ENCODE data around the gene GALNS.

The GALNS gene

GRCh38 chr16:88874938-88875599, 18.3 kb upstream of the GALNS start:
- DNase-seq = no peak

DNA sequence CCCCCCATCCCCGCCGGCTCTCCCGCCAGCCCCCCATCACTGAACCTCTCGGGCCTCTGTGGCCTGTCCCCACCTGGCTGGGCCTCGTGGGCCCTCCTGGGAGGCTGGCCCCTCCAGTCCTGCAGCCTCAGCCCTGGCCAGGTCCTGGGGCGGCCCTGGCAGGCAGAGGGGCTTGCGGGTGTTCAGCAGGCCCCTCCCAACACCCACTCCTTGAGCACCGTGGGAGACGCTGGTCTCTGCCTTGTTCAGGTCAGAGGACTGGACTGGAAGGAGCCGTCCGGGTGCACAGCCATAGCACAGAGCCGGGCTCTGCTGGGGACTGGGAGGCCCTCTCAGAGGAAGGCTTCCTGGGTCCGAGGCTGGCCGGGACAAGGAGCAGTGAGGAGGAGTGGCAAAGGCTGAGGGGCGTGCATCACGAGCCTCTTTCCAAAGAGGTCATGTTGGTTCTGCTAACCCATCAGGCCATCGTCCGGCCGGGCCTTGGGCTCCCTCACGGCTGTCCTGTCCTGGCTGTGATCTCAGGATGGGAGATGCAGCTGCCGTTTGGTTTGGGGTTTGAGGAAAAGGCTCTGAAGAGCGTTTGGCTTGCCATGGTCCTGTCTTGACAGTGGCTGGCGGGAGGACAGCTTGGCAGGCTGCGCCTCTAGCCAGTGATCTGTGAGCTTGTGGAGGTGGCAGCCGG, 16.0 kb upstream of the GALNS start:
- DNase-seq = no peak

GRCh38 chr16:88871730-88872416, 15.1 kb upstream of the GALNS start:
- no peak for DNase-seq

DNA sequence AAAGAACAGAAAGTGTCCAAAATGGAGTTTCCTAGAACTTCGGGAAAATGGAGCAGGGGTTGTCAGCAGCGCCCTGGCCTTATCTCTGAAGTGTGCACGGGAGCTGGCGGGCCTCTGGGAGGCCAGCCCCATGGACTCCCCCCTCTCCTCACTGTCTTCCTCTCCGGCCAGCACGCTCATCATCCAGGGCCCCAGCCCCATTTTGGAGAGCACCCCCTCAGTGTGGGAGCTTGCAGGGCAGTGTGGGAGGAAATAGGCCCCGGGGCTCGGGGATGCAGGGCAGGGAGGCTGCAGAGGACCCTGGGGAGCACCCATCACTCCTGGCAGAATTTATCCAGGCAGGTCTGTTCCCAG, 14.6 kb upstream of the GALNS start:
- no peak for DNase-seq

DNA sequence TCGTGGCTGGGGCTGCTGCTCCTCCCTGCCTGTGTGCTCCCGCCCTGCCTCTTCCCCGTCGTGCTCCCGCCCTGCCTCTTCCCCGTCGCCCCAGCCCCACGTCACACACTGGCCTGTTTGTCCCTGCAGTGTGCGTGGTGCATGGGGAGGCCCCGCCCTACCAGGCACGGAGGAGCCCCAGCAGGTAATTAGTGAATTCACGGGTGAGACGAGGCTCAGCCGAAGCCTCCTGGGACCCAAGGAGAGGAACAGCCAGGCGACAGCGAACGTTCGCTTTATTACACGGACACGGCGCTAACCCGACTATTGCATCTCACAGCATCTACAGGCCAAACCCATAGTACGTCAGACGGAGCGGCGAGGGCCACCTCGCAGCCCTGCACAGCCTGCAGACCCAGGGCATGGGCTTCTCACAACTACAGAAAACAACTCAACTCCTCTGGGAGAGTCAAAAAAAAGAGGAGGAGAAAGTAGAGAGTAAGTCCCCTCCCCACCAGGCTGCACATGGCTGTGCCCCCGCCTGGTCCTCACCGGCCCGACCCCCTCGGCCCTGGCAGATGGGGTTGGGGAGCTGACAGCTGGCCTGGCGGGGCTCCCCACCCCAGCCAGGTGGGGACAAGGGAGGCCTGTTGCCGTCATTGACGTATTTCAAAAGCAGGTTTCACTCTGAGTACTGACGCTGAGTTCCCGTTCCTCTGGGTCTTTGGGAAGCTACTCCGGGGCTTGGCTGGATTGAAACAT, 14.0 kb upstream of the GALNS start:
- no peak for DNase-seq

DNA sequence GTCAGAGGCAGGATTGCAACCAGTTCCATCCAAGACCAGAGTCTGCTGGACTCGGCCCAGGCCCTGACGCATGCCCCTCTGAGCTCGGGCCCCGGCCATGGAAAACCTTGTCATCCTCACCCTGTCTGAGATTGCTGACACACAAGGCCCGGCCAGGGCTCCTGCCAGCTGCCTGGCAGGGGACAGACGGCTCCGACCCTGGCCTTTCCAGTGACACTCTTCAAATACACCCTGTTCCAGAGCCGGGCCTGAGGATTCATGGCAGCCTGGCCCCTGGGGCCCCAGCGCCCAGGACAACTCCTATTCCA, 12.9 kb upstream of the GALNS start:
- no peak for DNase-seq

GRCh38 chr16:88868974-88869672, 12.4 kb upstream of the GALNS start:
- no peak for DNase-seq

GRCh38 chr16:88867581-88868246, 11.0 kb upstream of the GALNS start:
- DNase-seq = no peak

DNA sequence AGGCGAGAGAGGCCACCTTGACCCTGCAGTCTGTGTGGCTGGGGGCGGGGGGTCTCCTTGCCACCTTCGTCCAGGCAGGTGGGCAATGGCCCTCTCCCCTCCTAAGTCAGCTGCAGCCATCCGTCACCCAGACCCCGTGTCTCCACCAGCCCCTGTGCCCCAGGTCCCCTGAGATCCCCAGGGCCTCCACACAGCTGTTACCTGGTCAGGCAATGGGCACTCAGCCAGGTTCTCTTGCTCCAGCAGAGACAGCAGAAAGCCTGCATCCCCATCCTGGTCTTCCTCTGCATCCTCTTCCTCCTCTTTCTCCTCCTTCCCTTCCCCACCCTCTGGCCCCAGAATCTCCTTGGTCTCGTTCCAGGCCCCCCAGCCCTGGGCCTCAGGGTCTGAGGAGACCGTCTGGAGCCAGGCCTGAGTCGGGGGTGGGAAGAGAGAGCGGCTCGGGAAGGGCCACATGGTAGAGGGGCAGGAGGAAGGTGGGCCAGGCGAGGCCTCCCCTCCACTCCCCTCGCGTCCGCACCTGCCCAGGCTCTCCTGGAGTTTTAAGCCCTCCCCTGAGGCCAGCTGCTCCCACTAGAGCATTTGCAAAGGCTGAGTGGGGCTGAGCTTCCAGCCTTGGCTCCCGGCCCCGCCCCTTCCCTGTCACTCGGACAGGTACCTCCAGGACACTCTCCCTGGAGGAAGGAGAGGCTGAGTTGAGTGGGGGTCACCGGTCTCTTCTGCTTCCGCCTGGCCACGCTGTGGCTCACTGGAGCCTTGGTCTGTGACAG, 9.6 kb upstream of the GALNS start, which contains the start of gene PABPN1L:
Gene PABPN1L, minus strand, starts transcription at position 510 of the 770 bp plus-strand sequence. Its CDS starts 54 bp downstream, at position 456.
- no peak for DNase-seq

- DNase-seq = no peak
Observed at GRCh38 chr16:88865742-88866141, 9.0 kb upstream of the GALNS start.

DNA sequence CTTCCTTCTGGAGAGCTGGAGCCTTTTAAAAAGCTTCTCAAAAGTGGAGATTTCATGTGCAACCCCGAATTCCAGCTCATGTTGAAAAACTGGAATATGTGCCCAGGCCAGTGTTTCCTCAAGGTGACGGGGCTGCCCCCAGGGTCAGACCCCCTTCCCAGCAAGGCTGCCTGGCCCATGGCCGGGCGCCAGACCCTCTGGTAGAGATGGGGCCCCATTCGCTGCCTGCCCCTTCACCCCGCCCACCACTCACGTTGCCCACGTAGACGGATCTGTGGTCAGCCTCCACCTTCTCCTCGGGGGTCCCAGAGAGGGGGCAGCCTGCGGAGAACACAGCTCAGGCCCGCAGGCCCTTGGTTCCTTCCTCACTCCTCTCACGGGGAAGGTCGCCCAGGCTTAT, 8.6 kb upstream of the GALNS start:
- DNase-seq = no peak

DNA sequence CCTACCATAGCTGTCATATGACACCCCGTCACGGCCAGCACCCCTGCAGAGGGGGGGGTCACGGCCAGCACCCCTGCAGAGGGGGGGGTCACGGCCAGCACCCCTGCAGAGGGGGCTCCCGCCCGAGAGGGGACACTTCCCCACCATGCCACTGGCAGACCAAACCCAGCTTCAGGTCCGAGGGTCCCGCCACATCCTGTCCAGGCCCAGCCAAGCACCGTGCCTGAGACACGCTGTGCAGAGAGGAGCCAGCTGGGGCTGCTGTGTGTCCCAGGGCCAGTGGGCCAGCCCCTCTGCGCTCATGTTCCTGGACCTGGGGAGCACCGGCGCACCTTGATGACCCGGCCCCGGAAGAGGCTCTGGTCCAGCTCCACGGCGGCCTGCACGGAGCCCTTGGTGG, 7.8 kb upstream of the GALNS start:
- DNase-seq = no peak

DNA sequence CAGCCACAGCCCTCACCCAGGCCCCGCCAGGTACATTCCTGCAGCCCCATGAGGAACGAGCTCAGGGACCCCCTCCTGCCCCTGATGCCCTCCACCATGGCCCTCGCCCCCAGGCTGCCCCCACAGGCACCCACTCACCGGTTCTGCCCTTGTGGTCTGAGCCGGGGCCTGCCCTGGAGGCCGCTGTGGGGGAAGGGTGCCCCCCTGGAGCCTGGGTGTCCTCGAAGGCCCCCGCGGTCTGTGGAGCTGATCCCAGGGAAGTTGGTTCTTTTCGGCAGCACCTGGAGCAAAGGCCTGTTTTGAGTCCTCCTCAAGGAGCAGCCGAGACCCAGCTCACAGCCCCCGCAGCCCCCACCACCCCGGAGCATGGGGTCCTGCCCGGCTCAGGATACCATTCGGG, 7.4 kb upstream of the GALNS start:
- DNase-seq = no peak

- DNase-seq = no peak
Observed at GRCh38 chr16:88863426-88863825, 6.7 kb upstream of the GALNS start.

DNA sequence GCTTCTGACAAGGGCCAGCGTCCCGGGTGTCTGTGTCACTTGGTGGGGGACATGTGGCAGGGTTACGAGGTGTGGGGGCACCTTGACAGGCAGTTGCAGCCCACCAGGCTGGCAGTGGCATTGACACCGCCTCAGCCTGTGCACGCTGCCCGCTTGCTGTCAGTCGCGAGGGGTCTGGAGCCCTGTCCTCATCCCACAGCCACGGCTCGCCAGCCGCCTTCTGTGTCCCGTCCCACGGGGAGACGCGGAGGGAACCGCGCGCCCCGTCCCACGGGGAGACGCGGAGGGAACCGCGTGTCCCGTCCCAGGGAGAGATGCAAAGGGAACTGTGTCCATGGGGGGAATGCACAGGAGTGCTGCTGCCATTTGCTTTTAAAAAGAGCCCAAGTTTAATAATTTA, 6.2 kb upstream of the GALNS start:
- no peak for DNase-seq

DNA sequence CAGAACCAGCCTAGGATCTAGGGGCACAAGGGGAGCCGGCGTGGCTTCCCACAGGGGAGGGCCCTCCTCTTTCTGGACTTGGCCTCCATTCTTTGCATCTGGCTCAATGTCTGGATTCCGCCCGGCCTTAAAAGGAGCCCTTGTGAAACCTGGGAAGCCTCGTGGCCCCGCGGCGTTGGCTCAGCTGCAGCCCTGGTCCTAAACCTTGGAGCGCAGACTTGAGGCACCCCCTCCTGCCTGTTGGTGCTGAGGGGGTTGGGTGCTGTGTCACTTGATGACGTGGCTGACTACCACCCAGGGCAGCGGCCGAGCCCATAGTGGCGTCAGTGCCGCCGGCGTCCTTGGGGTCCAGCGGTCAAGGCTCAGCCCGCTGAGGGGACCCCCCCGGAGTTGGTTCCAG, 4.6 kb upstream of the GALNS start:
- no peak for DNase-seq

DNA sequence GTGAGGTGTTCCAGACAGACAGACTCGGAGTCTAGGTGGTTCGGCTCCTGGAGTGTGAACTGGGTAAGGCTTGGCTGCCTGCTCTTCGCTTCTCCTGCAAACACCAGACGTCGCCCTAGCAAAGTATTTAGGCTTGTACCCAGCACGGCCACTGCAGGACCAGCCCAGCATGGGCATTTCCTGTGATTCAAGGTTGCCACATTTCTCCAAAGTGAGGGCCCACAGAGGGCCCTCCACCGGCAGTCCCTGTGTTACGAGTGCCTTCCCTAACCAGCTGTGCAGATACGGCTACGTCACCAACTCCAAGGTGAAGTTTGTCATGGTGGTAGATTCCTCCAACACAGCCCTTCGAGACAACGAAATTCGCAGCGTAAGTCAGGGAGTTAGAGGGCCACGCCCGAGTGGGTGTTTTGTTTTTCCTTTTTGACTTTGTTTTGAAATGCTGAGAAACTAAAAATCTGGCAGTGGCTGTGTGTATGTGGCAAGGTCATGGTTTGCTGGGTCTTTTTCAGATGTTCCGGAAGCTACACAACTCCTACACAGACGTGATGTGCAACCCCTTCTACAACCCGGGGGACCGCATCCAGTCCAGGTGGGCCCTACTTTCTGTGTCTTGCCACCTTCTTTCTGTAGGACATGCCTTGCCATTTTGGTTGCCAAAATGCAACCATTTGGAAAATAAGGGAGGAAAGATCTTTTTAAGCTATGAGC, 2.8 kb upstream of the GALNS start:
- no peak for DNase-seq

GRCh38 chr16:88857728-88858339, 1.1 kb upstream of the GALNS start:
- peak; percentile 70 for DNase-seq

GRCh38 chr16:88856122-88856827, 472 bp downstream of the GALNS start:
- no peak for DNase-seq

DNA sequence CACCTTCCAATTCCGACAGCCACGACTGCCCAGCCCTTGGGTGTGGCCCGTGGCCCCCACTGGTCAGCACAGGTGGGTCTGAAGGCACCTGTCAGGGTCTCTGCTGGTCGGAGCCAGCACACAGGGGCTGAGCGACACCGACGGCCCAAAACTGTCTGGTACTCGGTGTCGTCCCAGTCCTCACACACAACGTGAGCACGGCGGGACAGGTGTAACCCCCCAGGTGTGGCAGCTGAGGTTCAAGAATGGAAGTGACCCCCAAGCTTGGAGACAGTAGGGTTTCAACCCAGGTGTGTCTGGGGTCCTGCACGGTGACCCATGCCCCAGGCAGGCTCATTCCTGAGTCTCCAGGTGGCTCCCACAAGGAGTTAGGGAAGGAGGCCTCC, 1.0 kb downstream of the GALNS start:
- no peak for DNase-seq
